Spleen (tissue), 11 donors: ENCODE measurements around the gene SAG. TPM values are rescaled to one million over a fixed set of nuclear protein-coding genes. Genes with fewer than 3 reads are reported as not detected.

ENCODE experiments used
- DNase-seq: peaks from one replicate; pipeline ENCODE4 v3.0.0-alpha.2; 2020
- H3K27ac ChIP-seq, 8 donors: fragments of 200-600 bp; sonication (generic) in 7 of 8; 1 replicate in 4 of 8; 2 replicates in 4 of 8; pipeline versions ENCODE4 v1.5.0 to v1.8.0; 2016 to 2021; ENCODE audit warnings: inconsistent platforms in 4 of 8, mild to moderate bottlenecking in 4 of 8, moderate library complexity in 1 of 8
- H3K27me3 ChIP-seq, 7 donors: fragments of 200-600 bp; sonication (generic) in 6 of 7; replicated peaks in 1 of 7; 1 replicate in 4 of 7; 2 replicates in 3 of 7; pipeline versions ENCODE4 v1.5.0 to v1.8.0; 2016 to 2021; ENCODE audit warnings: inconsistent platforms in 3 of 7, mild to moderate bottlenecking in 1 of 7
- H3K36me3 ChIP-seq, 6 donors: fragments of 200-600 bp; sonication (generic) in 5 of 6; 1 replicate in 4 of 6; 2 replicates in 2 of 6; pipeline versions ENCODE4 v1.5.0 to v1.8.0; 2016 to 2021; ENCODE audit warnings: inconsistent platforms in 2 of 6
- H3K4me1 ChIP-seq, 6 donors: fragments of 200-600 bp; sonication (generic) in 5 of 6; 1 replicate in 3 of 6; 2 replicates in 3 of 6; pipeline versions ENCODE4 v1.5.0 to v1.8.0; 2016 to 2021; ENCODE audit warnings: inconsistent platforms in 3 of 6
- H3K4me3 ChIP-seq, 8 donors: fragments of 200-600 bp; sonication (generic) in 7 of 8; 1 replicate in 4 of 8; 2 replicates in 4 of 8; pipeline versions ENCODE4 v1.5.0 to v1.8.0; 2016 to 2021; ENCODE audit warnings: inconsistent platforms in 4 of 8, mild to moderate bottlenecking in 4 of 8, moderate library complexity in 2 of 8
- H3K9me3 ChIP-seq, 8 donors: fragments of 200-600 bp; sonication (generic) in 7 of 8; 1 replicate in 4 of 8; 2 replicates in 4 of 8; pipeline versions ENCODE4 v1.5.0 to v1.8.0; 2016 to 2021; ENCODE audit warnings: inconsistent platforms in 4 of 8
- CTCF ChIP-seq, 11 experiments: fragments of 200-600 bp in 7 of 11; fragments of 450-650 bp in 4 of 11; sonication (generic) in 4 of 11; IDR thresholded peaks in 8 of 11; conservative IDR thresholded peaks in 3 of 11; 1 replicate in 7 of 11; 2 replicates in 4 of 11; pipeline versions ENCODE4 v1.4.0 to v1.8.0; 2016 to 2021; ENCODE audit warnings: antibody characterized with exemption in 11 of 11, inconsistent platforms in 4 of 11, mild to moderate bottlenecking in 1 of 11
- POLR2A ChIP-seq, 3 donors: fragments of 450-650 bp; IDR thresholded peaks; one replicate each; pipeline ENCODE4 v1.5.1; 2017; ENCODE audit warnings: antibody characterized with exemption in 3 of 3, mild to moderate bottlenecking in 1 of 3
- POLR2AphosphoS5 ChIP-seq, 3 donors: sonication (generic); formaldehyde crosslinking; IDR thresholded peaks; one replicate each; pipeline ENCODE4 v1.5.1; 2017; ENCODE audit warnings: antibody characterized with exemption in 3 of 3
- WGBS, 5 donors: extraction: QIAGEN DNeasy Blood & Tissue Kit in 3 of 5; methylation state at CpG; one replicate each; pipeline versions ENCODE4 v1.1.5 to v1.1.7; 2013 to 2018; 5-methylcytosine and 5-hydroxymethylcytosine counted together
- intact Hi-C: fragments of 100-400 bp; cut with DNase I; formaldehyde crosslinking; loops from one replicate; pipeline ENCODE4 v1.15.0; 2023; ENCODE audit warnings: low total_unique reads
- polyA plus RNA-seq, 3 donors: library from polyadenylated mRNA; stranded (reverse); fragments of 200-250 nt; gene quantifications; one replicate each; pipeline ENCODE4 v1.2.1, GENCODE V29; 2013
- total RNA-seq, 7 donors: library from RNA; depleted of rRNA in 3 of 7; stranded (reverse); fragments of >200 nt in 3 of 7; fragmentation: NEBNext Ultra II Directional in 4 of 7; extraction: Animal tissue kit (Norgen Biotek cat#: 25700) in 4 of 7; gene quantifications; one replicate each; pipeline versions ENCODE4 v1.1.0 to v1.2.1, GENCODE V29; 2016 to 2021
- donor health status: healthy with polysubstance abuse.
- donor health status: DM: no; HTN: no; CAD: no; lungs with moderate emphysema.
- donor health status: DM: no; HTN: no; CAD: no.
- donor health status: Bipolar disorder and iron deficiency.
- donor health status: healthy.
- donor health status: DM: no; HTN: no; CAD: no.
- donor health status: DM: yes; HTN: yes; CAD: no.

SAG gene
- total and polyA plus RNA-seq, 10 donors, result 0.09 to 0.20 TPM; not detected in 8

GRCh38 chr2:233379441-233379840 lies 71.8 kb downstream of the SAG start:
- DNase-seq, result no peak
- Histone ChIP-seq H3K36me3 (peaks cover 0 to 46% (median 0%) of the 10 kb centered on the region in 6 donors), H3K27ac (peak overlapping the region in 6 of 8 donors; percentile 13 to 80 (median 56)), H3K4me3 (no peak overlapping the region), H3K9me3 (no peaks in the 10 kb centered on the region), H3K4me1 (peaks cover 0 to 88% (median 48%) of the 10 kb centered on the region in 6 donors), H3K27me3 (no peaks in the 10 kb centered on the region)
- intact Hi-C loops, result no loop called here
- TF ChIP-seq POLR2A (IDR thresholded peaks at IDR 0.05) (no peak), POLR2AphosphoS5 (IDR thresholded peaks at IDR 0.05) (no peak), CTCF (IDR thresholded peaks at IDR 0.05 in 8 of 11, conservative IDR thresholded peaks at IDR 0.05 in 3 of 11) (no peak)
- 48 to 68% (median 57%) methylated on average over 1 of the region's 1 CpG for WGBS, 5 donors

GRCh38 chr2:233380132-233380895 lies 72.7 kb downstream of the SAG start:
- peaks cover 7 to 89% (median 55%) of the 10 kb centered on the region in 6 donors for H3K4me1 ChIP-seq
- H3K4me3 ChIP-seq, result peak overlapping the region in 1 of 8 donors; percentile 17
- peaks cover 0 to 38% (median 0%) of the 10 kb centered on the region in 6 donors for H3K36me3 ChIP-seq
- intact Hi-C loops, result no loop called here
- no peak for TF ChIP-seq POLR2A (IDR thresholded peaks at IDR 0.05)
- peak in 2 of 3 donors; percentile 22 to 23 for TF ChIP-seq POLR2AphosphoS5 (IDR thresholded peaks at IDR 0.05)
- WGBS, 5 donors, result 73 to 82% (median 75%) methylated on average over 13 of the region's 13 CpGs
- H3K9me3 ChIP-seq, result no peaks in the 10 kb centered on the region
- DNase-seq, result no peak
- no peaks in the 10 kb centered on the region for H3K27me3 ChIP-seq
- peak overlapping the region in 5 of 8 donors; percentile 26 to 80 (median 64) for H3K27ac ChIP-seq

- Histone ChIP-seq H3K4me3 (no peak overlapping the region), H3K9me3 (no peaks in the 10 kb centered on the region), H3K36me3 (peaks cover 0 to 30% (median 0%) of the 10 kb centered on the region in 6 donors), H3K27ac (peak overlapping the region in 3 of 8 donors; percentile 64 to 80 (median 66)), H3K4me1 (peaks cover 14 to 89% (median 60%) of the 10 kb centered on the region in 6 donors), H3K27me3 (no peaks in the 10 kb centered on the region)
- 78 to 92% (median 84%) methylated on average over 11 of the region's 11 CpGs for whole genome bisulfite sequencing, 5 donors
- no peak for DNase-seq
- TF ChIP-seq POLR2AphosphoS5 (IDR thresholded peaks at IDR 0.05) (no peak), POLR2A (IDR thresholded peaks at IDR 0.05) (no peak), CTCF (IDR thresholded peaks at IDR 0.05 in 8 of 11, conservative IDR thresholded peaks at IDR 0.05 in 3 of 11) (no peak)
- intact Hi-C loops, result no loop called here
Measured at GRCh38 chr2:233380995-233381637, 73.5 kb downstream of the SAG start.

GRCh38 chr2:233381638-233381995 lies 74.0 kb downstream of the SAG start:
- 74 to 85% (median 82%) methylated on average over 4 of the region's 4 CpGs for WGBS, 5 donors
- Histone ChIP-seq H3K4me3 (no peak overlapping the region), H3K9me3 (no peaks in the 10 kb centered on the region), H3K4me1 (peaks cover 14 to 89% (median 65%) of the 10 kb centered on the region in 6 donors), H3K27me3 (no peaks in the 10 kb centered on the region), H3K27ac (peak overlapping the region in 1 of 8 donors; percentile 80), H3K36me3 (peaks cover 0 to 25% (median 0%) of the 10 kb centered on the region in 6 donors)
- DNase-seq, result no peak
- intact Hi-C loops, result no loop called here
- TF ChIP-seq POLR2A (IDR thresholded peaks at IDR 0.05), result no peak
- no peak for TF ChIP-seq CTCF (IDR thresholded peaks at IDR 0.05 in 8 of 11, conservative IDR thresholded peaks at IDR 0.05 in 3 of 11)
- no peak for TF ChIP-seq POLR2AphosphoS5 (IDR thresholded peaks at IDR 0.05)
